Measurements from ENCODE around the gene DEPDC1B. TPM values are rescaled to one million over a fixed set of nuclear protein-coding genes. Genes with fewer than 3 reads are reported as not detected.
A peak's percentile ranks its signal among the peaks of the same experiment; 100 is the strongest.

The DEPDC1B gene
- total RNA-seq, 1 donor from 2014 or later: 0.98 TPM

GRCh38 chr5:60613826-60614225, 86.1 kb downstream of the DEPDC1B start:
- no peak overlapping the region for H3K27ac Mint-ChIP-seq
- H3K4me1 Mint-ChIP-seq: peaks cover 5% of the 10 kb centered on the region
- DNase-seq: no peak
- no peak overlapping the region for H3K4me3 Mint-ChIP-seq
- ChIA-PET POLR2A (no interaction called here), CTCF (no interaction called here)
- TF ChIP-seq, protein P1, sequence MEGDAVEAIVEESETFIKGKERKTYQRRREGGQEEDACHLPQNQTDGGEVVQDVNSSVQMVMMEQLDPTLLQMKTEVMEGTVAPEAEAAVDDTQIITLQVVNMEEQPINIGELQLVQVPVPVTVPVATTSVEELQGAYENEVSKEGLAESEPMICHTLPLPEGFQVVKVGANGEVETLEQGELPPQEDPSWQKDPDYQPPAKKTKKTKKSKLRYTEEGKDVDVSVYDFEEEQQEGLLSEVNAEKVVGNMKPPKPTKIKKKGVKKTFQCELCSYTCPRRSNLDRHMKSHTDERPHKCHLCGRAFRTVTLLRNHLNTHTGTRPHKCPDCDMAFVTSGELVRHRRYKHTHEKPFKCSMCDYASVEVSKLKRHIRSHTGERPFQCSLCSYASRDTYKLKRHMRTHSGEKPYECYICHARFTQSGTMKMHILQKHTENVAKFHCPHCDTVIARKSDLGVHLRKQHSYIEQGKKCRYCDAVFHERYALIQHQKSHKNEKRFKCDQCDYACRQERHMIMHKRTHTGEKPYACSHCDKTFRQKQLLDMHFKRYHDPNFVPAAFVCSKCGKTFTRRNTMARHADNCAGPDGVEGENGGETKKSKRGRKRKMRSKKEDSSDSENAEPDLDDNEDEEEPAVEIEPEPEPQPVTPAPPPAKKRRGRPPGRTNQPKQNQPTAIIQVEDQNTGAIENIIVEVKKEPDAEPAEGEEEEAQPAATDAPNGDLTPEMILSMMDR (IDR thresholded peaks at IDR 0.05): no peak
- no peak for ATAC-seq (ENCODE audit: low read depth)
- intact Hi-C loops (cut with micrococcal nuclease): no loop called here
- H3K36me3 Mint-ChIP-seq (ENCODE audit: low read depth): no peaks in the 10 kb centered on the region
- no peaks in the 10 kb centered on the region for H3K27me3 Mint-ChIP-seq
- no peaks in the 10 kb centered on the region for H3K9me3 Mint-ChIP-seq

DNA sequence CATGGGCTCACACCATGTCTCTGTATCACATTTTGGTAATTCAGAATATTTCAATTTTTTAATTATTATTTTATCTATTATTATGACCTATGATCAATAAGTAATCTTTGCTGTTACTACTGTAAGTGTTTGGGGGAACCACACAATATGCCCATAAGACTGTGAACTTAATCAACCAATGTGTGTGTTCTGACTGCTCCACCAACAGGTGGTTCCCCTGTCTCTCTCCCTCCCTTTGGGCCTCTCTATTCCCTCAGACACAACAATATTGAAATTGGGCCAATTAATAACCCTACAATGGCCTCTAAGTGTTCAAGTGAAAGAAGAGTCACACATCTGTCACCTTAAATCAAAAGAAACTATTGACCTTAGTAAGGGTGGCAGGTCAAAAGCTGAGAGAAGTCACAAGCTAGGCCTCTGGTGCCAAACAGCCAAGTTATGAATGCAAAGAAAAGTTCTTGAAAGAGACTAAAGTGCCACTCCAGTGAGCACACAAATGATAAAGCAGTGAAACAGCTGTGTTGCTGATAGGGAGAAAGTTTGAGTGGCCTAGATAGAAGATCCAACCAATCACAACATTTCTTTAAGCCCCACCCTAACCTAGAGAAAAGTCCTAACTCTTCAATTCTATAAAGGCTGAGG, 88.7 kb downstream of the DEPDC1B start:
- Mint-ChIP-seq H3K4me1 (peaks cover 5% of the 10 kb centered on the region), H3K27me3 (no peaks in the 10 kb centered on the region), H3K4me3 (no peak overlapping the region), H3K27ac (no peak overlapping the region), H3K9me3 (no peaks in the 10 kb centered on the region), H3K36me3 (ENCODE audit: low read depth) (no peaks in the 10 kb centered on the region)
- ChIA-PET POLR2A (no interaction called here), CTCF (no interaction called here)
- DNase-seq (no peak), ATAC-seq (ENCODE audit: low read depth) (no peak)
- intact Hi-C loops (cut with micrococcal nuclease): no loop called here
- TF ChIP-seq, protein P1 (IDR thresholded peaks at IDR 0.05): no peak

- ATAC-seq (ENCODE audit: low read depth): no peak
- peaks cover 4% of the 10 kb centered on the region for H3K4me1 Mint-ChIP-seq
- TF ChIP-seq, protein P1 (IDR thresholded peaks at IDR 0.05): no peak
- H3K9me3 Mint-ChIP-seq: no peaks in the 10 kb centered on the region
- no peaks in the 10 kb centered on the region for H3K27me3 Mint-ChIP-seq
- no peak for DNase-seq
- intact Hi-C loops (cut with micrococcal nuclease): no loop called here
- POLR2A ChIA-PET: no interaction called here
- no peaks in the 10 kb centered on the region for H3K36me3 Mint-ChIP-seq (ENCODE audit: low read depth)
- CTCF ChIA-PET: no interaction called here
- H3K4me3 Mint-ChIP-seq: no peak overlapping the region
- no peak overlapping the region for H3K27ac Mint-ChIP-seq
These were observed 95.2 kb downstream of the DEPDC1B start for GRCh38 chr5:60604771-60605170.

DNA sequence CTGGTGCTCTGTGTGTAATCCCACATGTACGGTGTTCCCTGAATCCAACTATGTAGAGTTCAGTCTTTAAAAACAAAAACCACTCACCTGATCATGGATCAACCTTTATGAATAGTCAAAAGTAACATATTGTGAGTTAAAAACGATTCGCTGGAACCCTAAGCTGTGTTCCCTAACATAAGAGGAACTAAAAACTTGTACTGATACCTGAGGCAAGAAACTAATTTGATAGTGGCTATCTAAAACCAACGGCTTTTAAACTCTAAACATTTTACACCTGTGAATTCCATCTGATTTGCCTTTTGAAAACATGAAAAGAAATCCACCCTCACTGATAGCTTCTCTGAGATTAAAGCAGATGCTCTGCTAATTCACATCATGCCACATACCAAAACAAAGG, 101.5 kb downstream of the DEPDC1B start:
- Mint-ChIP-seq H3K27me3 (no peaks in the 10 kb centered on the region), H3K36me3 (ENCODE audit: low read depth) (no peaks in the 10 kb centered on the region), H3K4me3 (no peak overlapping the region), H3K9me3 (no peaks in the 10 kb centered on the region), H3K27ac (peak overlapping the region; percentile 30), H3K4me1 (peaks cover 25% of the 10 kb centered on the region)
- ChIA-PET POLR2A (no interaction called here), CTCF (no interaction called here)
- DNase-seq: no peak
- ATAC-seq (ENCODE audit: low read depth): no peak
- intact Hi-C loops (cut with micrococcal nuclease): no loop called here
- TF ChIP-seq, protein P1 (IDR thresholded peaks at IDR 0.05): no peak

- ChIA-PET POLR2A (no interaction called here), CTCF (interaction anchor here (0.7 kb wide), 1 partner anchor 12 kb away, joined by 3 read pairs; no protein-coding TSS in a partner anchor)
- no peak for DNase-seq
- H3K4me3 Mint-ChIP-seq: peak overlapping the region; percentile 4
- peak overlapping the region; percentile 30 for H3K27ac Mint-ChIP-seq
- TF ChIP-seq, protein P1 (IDR thresholded peaks at IDR 0.05): no peak
- H3K27me3 Mint-ChIP-seq: no peaks in the 10 kb centered on the region
- intact Hi-C loops (cut with micrococcal nuclease): no loop called here
- no peaks in the 10 kb centered on the region for H3K36me3 Mint-ChIP-seq (ENCODE audit: low read depth)
- H3K9me3 Mint-ChIP-seq: no peaks in the 10 kb centered on the region
- H3K4me1 Mint-ChIP-seq: peaks cover 25% of the 10 kb centered on the region
- ATAC-seq (ENCODE audit: low read depth): no peak
These were observed 102.2 kb downstream of the DEPDC1B start for GRCh38 chr5:60597572-60598320.

Data from activated B cell treated with CpG ODN at 0.5 μM for 24 hours (primary cell).